Cardiac muscle cell (in vitro differentiated cells and primary cell): ENCODE measurements around the gene INPP1. TPM values are rescaled to one million over a fixed set of nuclear protein-coding genes. Genes with fewer than 3 reads are reported as not detected.
A peak's percentile ranks its signal among the peaks of the same experiment; 100 is the strongest.

ENCODE experiments used
- DNase-seq, 2 donors: peaks; one replicate each; pipeline versions ENCODE4 v3.0.0 to v3.0.0-alpha.2; 2010 to 2017; ENCODE audit warnings: low read depth in 1 of 2, low spot score in 1 of 2
- H3K27ac ChIP-seq: fragments of 200-600 bp; sonication (generic); 2 replicates; pipeline ENCODE4 v1.5.1; 2016
- H3K27me3 ChIP-seq: fragments of 200-600 bp; sonication (generic); 2 replicates; pipeline ENCODE4 v1.6.0; 2016; ENCODE audit warnings: control low read depth
- H3K36me3 ChIP-seq: fragments of 200-600 bp; sonication (generic); 2 replicates; pipeline ENCODE4 v1.5.1; 2016; ENCODE audit warnings: control low read depth
- H3K4me1 ChIP-seq: fragments of 200-600 bp; sonication (generic); 2 replicates; pipeline ENCODE4 v1.8.1; 2017; ENCODE audit warnings: low read depth, mild to moderate bottlenecking, mixed run types
- H3K4me3 ChIP-seq: fragments of 200-600 bp; sonication (generic); 2 replicates; pipeline ENCODE4 v1.5.1; 2016; ENCODE audit warnings: mild to moderate bottlenecking
- H3K9me3 ChIP-seq: fragments of 200-600 bp; sonication (generic); 2 replicates; pipeline ENCODE4 v1.5.1; 2017; ENCODE audit warnings: low read depth, mild to moderate bottlenecking, control low read depth
- polyA plus RNA-seq: library from polyadenylated mRNA; unstranded; fragments of >200 nt; fragmentation: Nextera tagmentation; extraction: Ambion mirVana; gene quantifications from 2 replicates; pipeline ENCODE4 v1.2.1, GENCODE V29; 2016
- total RNA-seq: library from RNA; depleted of rRNA; stranded (reverse); fragments of >200 nt; gene quantifications from 2 replicates; pipeline ENCODE4 v1.2.3, GENCODE V29; 2016
- TF ChIP-seq, protein P1 (sequence below): IDR thresholded peaks from 2 replicates; pipeline ENCODE4 v1.5.1; 2012; ENCODE audit warnings: low read depth, mild to moderate bottlenecking, low read length

INPP1 gene
- total and polyA plus RNA-seq, 2 experiments from 2014 or later, result 2.9 to 3.3 TPM

DNA sequence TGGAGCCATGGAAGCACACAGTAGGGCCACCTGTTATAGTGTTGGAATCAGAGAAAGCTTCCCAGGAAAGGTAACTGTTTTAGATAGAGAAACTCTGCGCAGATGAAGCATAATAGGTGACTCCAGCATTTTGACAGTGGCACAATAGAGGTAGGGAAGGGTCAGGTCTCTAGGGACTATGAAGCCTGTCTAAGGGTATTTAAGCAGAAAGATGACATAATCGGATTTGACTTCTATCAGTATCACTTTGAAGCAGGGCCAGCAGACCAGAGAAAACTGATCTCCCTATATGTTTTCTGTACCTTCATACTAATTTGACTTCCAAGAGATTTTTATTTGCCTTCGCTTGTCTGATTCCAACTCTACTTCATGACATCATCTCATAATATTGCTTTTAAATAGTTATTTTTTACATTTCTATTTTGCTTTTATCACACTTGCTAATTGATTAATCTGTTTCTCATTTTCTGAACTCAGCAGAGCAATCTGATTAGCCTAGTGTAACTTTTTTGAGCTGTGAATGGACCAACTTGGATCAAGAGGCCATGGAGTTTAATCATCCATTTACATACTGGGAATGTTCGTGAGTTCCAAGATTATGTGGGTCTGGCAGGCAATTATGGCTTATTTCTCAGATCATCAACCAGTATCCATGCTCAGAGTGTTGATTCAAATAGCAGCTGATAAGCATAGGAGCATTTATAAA lies 15.4 kb upstream of the INPP1 start:
- no peak for DNase-seq
- no peak overlapping the region for H3K4me3 ChIP-seq
- no peak overlapping the region for H3K27ac ChIP-seq

GRCh38 chr2:190328573-190329147 lies 14.7 kb upstream of the INPP1 start:
- no peaks in the 10 kb centered on the region for H3K36me3 ChIP-seq
- TF ChIP-seq, protein P1, sequence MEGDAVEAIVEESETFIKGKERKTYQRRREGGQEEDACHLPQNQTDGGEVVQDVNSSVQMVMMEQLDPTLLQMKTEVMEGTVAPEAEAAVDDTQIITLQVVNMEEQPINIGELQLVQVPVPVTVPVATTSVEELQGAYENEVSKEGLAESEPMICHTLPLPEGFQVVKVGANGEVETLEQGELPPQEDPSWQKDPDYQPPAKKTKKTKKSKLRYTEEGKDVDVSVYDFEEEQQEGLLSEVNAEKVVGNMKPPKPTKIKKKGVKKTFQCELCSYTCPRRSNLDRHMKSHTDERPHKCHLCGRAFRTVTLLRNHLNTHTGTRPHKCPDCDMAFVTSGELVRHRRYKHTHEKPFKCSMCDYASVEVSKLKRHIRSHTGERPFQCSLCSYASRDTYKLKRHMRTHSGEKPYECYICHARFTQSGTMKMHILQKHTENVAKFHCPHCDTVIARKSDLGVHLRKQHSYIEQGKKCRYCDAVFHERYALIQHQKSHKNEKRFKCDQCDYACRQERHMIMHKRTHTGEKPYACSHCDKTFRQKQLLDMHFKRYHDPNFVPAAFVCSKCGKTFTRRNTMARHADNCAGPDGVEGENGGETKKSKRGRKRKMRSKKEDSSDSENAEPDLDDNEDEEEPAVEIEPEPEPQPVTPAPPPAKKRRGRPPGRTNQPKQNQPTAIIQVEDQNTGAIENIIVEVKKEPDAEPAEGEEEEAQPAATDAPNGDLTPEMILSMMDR, result peak; percentile 23

More for the DNA sequence above, 15.4 kb upstream of the INPP1 start:
- peaks cover 5% of the 10 kb centered on the region for H3K27me3 ChIP-seq
- TF ChIP-seq, protein P1, result no peak
- no peaks in the 10 kb centered on the region for H3K4me1 ChIP-seq
- no peaks in the 10 kb centered on the region for H3K9me3 ChIP-seq
- no peaks in the 10 kb centered on the region for H3K36me3 ChIP-seq

GRCh38 chr2:190333395-190333794 lies 10.0 kb upstream of the INPP1 start:
- H3K4me3 ChIP-seq, result no peak overlapping the region
- no peak overlapping the region for H3K27ac ChIP-seq
- H3K27me3 ChIP-seq, result peaks cover 5% of the 10 kb centered on the region
- no peak for DNase-seq
- H3K36me3 ChIP-seq, result no peaks in the 10 kb centered on the region
- H3K9me3 ChIP-seq, result no peaks in the 10 kb centered on the region
- TF ChIP-seq, protein P1, result no peak
- no peaks in the 10 kb centered on the region for H3K4me1 ChIP-seq

More at GRCh38 chr2:190328573-190329147, 14.7 kb upstream of the INPP1 start:
- Histone ChIP-seq H3K4me1 (no peaks in the 10 kb centered on the region), H3K9me3 (no peaks in the 10 kb centered on the region), H3K27me3 (peaks cover 5% of the 10 kb centered on the region), H3K4me3 (no peak overlapping the region), H3K27ac (no peak overlapping the region)
- DNase-seq, result peak in 1 of 2 donors; percentile 35

DNA sequence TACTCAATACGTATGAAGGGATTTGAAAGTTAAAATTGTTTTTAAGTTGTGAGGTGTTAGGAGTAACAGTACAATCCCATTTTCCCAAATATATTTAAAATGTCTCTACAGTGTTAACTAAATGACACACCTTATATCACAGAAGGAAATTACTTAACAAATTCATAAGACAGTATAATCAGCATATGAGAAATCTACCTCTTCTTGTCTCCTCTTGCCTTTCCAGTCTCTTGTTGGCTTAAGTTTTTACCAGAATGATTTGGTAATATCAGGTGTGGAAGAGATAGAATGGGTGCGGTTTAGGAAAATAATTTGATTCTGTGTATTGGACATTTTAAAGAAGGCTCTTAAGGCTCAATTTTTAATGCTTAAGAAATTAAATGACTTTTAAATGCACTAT lies 9.5 kb upstream of the INPP1 start:
- no peak overlapping the region for H3K4me3 ChIP-seq
- peaks cover 5% of the 10 kb centered on the region for H3K27me3 ChIP-seq
- no peak overlapping the region for H3K27ac ChIP-seq
- no peak for DNase-seq
- H3K9me3 ChIP-seq, result no peaks in the 10 kb centered on the region
- H3K36me3 ChIP-seq, result no peaks in the 10 kb centered on the region
- TF ChIP-seq, protein P1, result no peak
- no peaks in the 10 kb centered on the region for H3K4me1 ChIP-seq

DNA sequence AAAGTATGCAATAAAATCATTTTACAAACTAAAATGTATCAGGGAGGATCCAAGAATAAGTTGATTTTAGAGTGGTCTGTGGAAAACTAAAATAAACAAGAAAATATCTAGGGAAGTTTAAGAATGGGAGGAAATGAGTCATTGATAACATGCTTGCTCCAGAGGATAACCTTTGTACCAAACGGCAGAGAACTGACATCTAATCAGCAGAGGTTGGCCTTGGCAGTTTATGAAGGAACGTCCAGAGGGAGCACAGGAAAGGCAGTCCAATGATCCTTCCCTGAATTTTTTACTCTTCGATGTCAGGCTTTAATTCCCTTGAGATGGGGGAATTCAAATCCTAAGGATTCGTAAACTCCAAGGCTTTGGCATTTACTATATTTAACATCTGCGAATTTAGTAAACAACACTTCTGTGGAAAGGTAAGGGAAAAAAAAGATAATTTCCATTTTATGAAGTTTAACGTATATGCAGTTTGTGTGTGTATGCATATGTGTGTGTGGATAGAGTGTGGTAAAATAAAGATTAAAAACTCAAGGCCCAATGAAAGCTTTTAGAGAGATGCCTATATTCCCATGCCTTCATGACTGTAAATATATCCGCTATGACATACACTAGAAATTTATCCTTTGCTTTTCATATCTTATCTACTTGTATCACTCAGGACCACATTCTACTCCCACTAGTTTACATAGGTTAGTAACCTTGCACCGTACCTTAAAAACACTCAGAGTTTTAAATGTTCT lies 8.7 kb upstream of the INPP1 start:
- Histone ChIP-seq H3K27me3 (peaks cover 4% of the 10 kb centered on the region), H3K9me3 (no peaks in the 10 kb centered on the region), H3K36me3 (no peaks in the 10 kb centered on the region), H3K4me1 (no peaks in the 10 kb centered on the region), H3K4me3 (no peak overlapping the region), H3K27ac (no peak overlapping the region)
- DNase-seq, result peak in 1 of 2 donors; percentile 50
- TF ChIP-seq, protein P1, result no peak
